Activated T-cell treated with anti-CD3 and anti-CD28 coated beads for 4 hours (primary cell): ENCODE measurements around the gene MESD.

Source experiments
- DNase-seq: peaks from one replicate; pipeline ENCODE4 v3.0.0-alpha.2; 2020

Gene MESD

GRCh38 chr15:80955571-80956452 is 33.8 kb downstream of the MESD start:
- DNase-seq = peak; percentile 28

DNA sequence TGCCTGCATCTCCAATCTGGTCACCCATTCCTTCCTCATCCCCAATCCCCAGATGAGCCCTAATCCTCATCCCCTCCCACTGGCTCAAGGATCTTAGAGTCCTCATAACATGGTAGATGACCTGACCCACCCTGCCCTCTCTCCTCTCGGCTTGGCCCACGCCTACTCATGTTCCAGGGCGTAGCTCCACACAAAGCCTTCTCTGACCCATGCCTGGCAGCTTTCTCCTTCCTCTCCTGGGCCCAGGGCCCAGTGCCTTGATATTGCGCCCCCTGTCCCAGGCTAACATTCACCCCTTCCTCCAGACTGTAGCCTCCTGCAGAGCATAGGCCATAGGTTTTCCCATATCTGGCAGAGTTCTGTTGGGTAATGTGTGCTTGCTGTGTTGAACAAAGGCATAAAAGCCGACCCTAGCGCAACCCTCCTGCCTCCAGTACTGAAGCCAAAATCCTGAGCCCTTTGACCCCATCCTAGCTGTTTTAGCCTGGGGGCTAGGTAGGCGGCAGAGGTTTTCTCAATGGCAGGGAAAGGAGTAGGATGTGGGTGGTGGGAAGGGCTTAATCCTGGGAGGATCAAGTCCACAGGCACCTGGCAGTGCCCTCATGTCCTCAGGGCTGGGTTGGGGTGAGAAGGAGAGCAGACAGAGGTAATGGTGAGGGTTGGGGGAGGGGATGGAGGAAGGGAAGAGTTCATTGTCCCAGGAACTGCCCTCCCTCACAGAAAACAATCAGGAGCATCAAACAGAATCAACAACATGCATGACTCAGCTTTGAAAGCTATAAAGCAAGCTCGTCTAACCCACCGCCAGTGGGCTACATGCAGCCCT is 35.5 kb downstream of the MESD start:
- no peak for DNase-seq

GRCh38 chr15:80953001-80953952 is 36.3 kb downstream of the MESD start:
- no peak for DNase-seq

GRCh38 chr15:80951941-80952340 is 37.7 kb downstream of the MESD start:
- DNase-seq = no peak

- no peak for DNase-seq
These were observed 39.1 kb downstream of the MESD start for GRCh38 chr15:80950291-80951078.

- no peak for DNase-seq
These were observed 39.9 kb downstream of the MESD start for GRCh38 chr15:80949756-80950155.

DNA sequence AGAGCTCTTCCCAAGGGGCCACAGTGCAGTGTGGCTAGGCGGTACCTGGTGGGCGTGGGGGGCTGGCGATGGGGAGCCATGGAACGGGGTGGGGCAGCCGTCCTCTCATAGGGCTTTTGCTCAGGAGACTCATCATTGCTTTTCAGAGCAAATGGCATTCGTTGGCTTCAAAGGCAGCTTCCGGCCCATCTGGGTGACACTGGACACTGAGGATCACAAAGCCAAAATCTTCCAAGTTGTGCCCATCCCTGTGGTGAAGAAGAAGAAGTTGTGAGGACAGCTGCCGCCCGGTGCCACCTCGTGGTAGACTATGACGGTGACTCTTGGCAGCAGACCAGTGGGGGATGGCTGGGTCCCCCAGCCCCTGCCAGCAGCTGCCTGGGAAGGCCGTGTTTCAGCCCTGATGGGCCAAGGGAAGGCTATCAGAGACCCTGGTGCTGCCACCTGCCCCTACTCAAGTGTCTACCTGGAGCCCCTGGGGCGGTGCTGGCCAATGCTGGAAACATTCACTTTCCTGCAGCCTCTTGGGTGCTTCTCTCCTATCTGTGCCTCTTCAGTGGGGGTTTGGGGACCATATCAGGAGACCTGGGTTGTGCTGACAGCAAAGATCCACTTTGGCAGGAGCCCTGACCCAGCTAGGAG is 40.8 kb downstream of the MESD start:
- no peak for DNase-seq

GRCh38 chr15:80946576-80946975 is 43.0 kb downstream of the MESD start:
- no peak for DNase-seq

DNA sequence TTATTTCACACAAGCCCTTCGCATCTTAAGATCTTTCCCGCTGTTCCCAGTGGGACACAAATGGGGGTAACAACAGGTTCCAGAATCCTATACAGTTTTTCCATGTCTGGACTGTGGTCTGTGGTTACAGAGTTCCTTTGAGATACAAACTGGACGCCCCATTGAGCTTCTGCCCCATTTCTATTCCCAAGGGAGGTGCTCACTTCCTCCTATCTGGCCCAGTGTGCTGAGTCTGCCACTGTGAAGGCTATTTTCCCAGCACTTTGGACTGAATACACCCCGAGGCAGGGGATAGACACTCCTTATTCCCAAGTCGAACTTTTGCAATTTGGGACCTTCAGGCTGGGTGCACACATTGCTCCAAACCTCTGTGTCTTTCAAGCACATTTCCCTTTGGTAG is 44.0 kb downstream of the MESD start:
- DNase-seq = no peak

GRCh38 chr15:80944818-80945217 is 44.8 kb downstream of the MESD start:
- no peak for DNase-seq

DNA sequence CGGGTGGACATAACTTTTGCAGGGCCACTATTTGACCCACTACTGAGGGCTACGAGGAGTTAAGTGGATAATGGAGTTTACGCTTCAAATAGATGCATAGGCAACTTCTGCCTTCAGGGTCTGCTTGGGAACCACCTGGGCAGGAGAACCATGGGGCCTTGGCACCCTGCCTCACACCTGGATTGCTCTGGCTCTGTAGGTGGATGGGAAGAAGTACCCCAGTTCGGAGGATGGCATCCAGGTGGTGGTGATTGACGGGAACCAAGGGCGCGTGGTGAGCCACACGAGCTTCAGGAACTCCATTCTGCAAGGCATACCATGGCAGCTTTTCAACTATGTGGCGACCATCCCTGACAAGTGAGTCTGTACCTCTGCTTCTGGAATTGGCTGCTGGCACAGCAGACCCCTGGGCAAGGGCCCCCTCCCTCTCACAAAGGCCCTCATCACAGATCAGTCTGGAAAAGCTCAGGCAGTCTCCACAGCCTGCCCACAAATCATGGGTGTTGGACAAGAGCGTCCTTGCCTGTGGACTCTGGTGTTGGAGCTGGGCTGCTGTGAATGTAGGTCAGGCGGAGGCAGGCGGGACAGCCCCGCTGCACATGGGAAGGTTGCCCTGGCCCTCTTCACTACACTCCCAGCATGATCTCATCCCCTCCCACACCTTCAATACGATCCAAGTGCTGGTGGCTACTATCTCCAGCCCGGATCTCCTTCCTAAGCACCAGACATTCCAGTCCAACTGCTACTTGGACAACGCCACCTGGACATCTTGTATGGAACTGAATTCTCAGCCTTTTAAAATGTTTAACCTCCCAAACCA is 46.7 kb downstream of the MESD start:
- no peak for DNase-seq

DNA sequence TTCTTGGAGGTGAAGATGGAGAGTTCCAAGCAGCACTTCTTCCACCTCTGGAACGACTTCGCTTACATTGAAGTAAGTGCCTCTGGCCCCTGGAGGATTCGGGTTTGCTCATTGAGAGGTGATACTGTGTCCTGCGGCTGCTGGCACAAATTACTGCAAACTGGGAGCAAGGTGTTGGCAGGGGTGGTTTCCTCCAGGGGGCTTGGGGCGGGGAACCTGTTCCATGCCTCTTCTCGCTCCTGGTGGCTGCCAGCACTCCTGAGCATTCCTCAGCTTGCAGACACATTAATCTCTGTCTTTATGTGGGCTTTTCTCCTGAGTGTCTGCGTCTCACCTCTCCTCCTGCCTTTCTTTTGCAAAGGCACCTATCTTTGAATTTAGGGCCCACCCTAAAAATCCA is 47.4 kb downstream of the MESD start:
- no peak for DNase-seq

DNA sequence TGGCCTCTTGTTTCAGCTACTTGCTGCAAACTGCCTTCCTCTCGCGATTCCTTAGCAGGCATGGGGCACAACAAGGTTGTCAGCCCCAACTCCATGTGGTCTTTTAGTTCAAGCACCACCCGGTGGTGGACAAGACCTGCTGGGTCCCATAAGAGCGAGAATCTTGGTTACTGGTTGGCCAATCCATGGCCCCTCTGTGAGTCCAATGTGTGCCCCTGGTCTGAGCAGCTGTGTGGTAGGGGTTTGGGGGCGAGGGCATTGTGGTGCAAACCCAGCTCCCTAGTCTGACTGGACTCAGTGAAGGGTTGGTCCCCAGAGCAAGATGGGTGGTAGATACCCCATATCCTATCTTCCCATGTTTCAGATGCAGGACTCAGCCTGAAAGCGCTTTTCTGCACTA is 48.8 kb downstream of the MESD start:
- no peak for DNase-seq

- no peak for DNase-seq
These were observed 49.3 kb downstream of the MESD start for GRCh38 chr15:80940331-80940730.

DNA sequence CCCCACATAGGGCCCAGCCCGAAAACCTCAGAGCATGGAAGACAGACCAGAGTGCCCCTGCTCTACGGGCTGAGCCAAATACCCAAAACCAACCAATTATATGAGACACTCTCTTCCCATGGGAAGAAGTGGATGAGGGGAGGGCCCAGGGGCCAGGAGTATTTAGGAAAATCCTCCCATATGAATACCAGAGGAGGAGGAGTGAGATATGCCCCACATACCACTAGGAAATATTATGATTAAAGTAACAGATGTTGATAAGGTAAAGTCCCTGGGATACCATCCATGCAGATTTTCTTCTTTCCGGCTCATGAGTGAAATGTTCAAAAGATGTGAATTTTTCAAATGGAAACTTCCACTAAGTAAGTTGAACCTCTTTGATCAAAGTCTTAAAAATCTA is 50.4 kb downstream of the MESD start:
- DNase-seq = no peak

- DNase-seq = no peak
These were observed 51.9 kb downstream of the MESD start for GRCh38 chr15:80937718-80938117.

DNA sequence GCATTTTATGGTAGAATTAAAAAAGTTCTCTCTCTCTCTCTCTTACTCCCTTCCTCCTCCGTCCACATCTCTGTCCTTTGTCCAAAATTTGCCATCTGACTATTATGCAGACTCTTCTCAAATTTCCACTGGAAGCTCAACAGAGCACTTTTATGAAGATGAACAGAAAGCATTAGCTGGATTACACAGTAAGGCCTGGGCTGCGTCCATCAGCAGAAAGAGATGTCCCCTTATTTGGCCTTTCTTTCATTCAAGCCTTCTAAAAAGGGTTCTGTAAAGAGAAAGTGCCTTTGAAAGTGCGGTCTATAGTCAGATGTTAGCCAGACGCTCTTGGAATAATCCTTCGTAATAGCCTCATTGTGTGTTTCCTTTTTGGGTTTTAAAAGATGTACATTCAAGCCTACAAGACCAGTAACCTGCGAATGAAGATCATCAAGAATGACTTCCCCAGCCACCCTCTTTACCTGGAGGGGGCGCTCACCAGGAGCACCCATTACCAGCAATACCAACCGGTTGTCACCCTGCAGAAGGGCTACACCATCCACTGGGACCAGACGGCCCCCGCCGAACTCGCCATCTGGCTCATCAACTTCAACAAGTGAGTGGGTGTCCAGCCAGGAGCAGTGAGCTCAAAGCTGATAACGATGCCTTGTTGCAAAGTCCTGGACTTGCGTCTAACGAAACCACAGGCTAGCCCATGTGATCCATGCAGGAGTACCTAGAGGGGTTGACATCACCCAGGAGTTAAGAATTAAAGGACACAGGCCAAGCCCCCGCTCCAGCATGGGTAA is 53.1 kb downstream of the MESD start:
- no peak for DNase-seq

GRCh38 chr15:80934761-80935221 is 54.8 kb downstream of the MESD start:
- no peak for DNase-seq

DNA sequence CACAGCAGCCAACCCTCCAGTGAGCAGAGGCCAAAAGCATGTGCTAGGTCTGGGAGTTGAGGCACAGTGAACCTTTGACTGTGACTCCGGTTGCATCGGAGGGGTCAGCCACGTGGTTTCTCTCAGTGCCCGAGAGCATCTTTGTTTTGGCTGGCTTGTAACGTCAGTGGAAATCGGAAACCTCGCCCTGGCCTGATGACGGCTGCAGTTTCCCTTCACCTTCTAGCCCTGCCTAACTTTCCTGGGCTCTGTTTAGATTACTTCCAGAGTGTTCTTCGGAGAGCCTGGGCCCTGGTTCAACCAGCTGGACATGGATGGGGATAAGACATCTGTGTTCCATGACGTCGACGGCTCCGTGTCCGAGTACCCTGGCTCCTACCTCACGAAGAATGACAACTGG is 56.6 kb downstream of the MESD start:
- DNase-seq = no peak

GRCh38 chr15:80932513-80932815 is 57.2 kb downstream of the MESD start:
- DNase-seq = no peak
